ENCODE data around the gene RABGAP1L.

DNA sequence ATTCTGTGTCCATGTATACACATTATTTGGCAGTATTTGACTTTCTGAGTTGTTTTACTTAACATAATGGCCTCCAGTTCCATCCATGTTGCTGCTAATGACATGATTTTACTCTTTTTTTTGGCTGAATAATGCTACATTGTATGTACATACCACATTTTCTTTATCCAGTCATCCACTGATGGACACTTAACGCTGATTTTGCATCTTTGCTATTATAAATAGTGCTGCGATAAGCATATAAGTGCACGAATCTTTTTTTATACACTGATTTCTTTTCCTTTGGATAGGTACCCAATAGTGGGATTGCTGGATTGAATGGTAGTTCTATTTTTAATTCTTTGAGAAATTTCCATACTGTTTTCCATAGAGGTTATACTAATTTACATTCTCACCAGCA is 544.0 kb downstream of the RABGAP1L start:
- TF ChIP-seq, protein P1, sequence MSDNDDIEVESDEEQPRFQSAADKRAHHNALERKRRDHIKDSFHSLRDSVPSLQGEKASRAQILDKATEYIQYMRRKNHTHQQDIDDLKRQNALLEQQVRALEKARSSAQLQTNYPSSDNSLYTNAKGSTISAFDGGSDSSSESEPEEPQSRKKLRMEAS (IDR thresholded peaks at IDR 0.05; ENCODE audit: low read depth, low read length): no peak
- TF ChIP-seq CTCF (IDR thresholded peaks at IDR 0.05; ENCODE audit: low read depth, low read length): no peak
